Measurements from ENCODE around the gene C4A. TPM values are rescaled to one million over a fixed set of nuclear protein-coding genes. Genes with fewer than 3 reads are reported as not detected.
"Not testable (repeated sequence)": the region's sequence is repeated elsewhere in the genome, so short reads cannot be mapped to it uniquely, and the experiment has no call there.

C4A gene
- total RNA-seq, 1 donor from 2014 or later, result 26.2 TPM

DNA sequence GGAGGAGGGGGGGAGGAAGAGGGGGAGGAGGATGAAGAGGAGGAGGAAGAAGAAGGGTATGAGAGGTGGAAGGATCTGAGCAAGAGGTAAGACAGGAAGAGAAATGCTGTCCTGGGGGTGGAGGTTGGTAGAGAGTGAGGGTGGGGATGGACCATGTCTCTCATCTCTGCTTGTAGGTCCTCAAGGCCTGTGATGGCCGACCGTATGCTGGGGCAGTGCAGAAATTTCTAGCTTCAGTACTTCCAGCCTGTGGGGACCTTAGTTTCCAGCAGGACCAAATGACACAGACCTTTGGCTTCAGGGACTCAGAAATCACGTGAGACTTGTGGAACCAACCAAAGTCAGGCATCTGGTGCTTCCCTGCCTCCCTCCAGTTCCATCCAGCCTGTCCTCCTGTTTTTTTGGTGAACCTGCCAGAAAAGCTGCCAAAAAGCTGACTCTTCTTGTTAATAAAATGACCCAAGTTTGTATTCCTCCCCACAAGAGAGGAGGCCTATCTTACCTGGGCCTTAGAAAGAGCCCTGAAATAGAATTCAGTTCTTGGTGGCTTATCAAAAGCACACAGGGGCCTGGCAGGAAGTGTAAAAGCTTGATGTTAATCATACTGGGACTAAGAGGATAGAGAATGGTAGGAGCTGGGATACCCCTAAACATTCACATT is 2.5 kb upstream of the C4A start:
- no peak for DNase-seq (ENCODE audit: low spot score)

DNA sequence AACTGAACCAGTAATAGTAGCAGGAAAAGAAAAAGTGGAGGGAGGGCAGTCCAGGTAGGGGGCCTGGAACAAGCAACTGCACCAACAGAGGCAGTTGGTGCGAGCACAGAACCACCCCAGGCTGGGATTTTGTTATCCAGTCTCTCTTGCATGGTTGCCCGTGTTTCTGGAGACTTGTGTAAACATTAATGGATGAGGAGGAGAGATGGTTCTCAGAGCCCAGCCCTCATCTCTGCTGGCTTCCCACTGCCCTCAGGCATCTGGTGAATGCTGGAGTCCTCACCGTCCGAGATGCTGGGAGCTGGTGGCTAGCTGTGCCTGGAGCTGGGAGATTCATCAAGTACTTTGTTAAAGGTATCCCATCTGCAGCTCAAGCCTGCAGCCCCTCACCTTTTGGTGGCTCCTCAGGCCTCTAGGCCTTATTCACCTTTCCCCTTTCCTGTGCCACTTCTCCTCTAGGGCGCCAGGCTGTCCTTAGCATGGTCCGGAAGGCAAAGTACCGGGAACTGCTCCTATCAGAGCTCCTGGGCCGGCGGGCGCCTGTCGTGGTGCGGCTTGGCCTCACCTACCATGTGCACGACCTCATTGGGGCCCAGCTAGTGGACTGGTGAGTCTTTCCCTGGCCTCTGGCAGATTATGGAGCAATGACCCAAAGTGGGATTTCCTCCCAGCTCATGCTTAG is 1.5 kb upstream of the C4A start:
- not testable (repeated sequence) for DNase-seq (ENCODE audit: low spot score)

DNA sequence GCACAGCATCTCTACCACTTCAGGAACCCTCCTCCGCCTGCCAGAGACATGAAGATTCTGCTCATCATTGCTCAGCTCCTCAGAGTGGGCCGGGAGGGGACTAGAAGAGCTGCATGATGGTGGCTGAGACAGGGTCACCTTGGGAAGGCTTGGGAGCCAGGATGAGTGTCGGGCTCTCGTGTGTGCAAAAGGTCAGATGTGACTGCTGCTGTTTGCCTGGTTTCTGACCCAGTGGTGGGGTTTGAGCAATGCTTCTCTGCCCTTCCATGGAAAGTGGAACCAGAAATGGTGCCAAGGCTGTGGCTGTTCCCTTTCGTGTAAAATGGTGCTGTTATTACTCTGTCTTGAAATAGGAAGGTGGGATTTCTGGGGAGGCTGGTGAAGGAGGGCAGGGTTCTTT is 859 bp upstream of the C4A start:
- DNase-seq (ENCODE audit: low spot score), result not testable (repeated sequence)

GRCh38 chr6:31989363-31989762 is 7.5 kb downstream of the C4A start:
- not testable (repeated sequence) for DNase-seq (ENCODE audit: low spot score)

DNA sequence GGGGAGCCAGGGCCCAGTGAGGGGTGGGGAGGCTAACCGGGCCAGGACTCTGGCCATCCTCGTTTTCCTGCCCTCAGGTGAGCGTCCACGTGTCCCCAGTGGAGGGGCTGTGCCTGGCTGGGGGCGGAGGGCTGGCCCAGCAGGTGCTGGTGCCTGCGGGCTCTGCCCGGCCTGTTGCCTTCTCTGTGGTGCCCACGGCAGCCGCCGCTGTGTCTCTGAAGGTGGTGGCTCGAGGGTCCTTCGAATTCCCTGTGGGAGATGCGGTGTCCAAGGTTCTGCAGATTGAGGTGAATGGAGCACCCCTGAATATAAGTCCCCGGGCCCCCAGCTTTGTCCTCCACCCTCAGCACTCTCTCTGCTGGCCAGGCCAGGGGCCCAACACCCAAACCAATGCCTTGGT is 12.6 kb downstream of the C4A start:
- DNase-seq (ENCODE audit: low spot score), result not testable (repeated sequence)

DNA sequence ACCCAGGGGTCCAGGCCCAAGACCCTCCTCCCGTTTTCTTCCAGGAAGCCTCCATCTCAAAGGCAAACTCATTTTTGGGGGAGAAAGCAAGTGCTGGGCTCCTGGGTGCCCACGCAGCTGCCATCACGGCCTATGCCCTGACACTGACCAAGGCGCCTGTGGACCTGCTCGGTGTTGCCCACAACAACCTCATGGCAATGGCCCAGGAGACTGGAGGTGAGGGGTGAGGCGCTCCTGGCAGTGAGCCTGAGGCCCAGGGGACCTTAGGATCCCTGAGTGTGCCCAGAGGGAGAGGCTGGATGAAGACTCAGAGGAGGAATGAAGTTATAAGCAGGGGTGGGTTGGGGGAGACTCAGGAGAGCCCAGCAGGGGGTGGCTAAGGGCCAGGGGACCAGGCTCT is 14.5 kb downstream of the C4A start:
- DNase-seq (ENCODE audit: low spot score), result not testable (repeated sequence)

GRCh38 chr6:32002546-32003268 is 20.9 kb downstream of the C4A start:
- DNase-seq (ENCODE audit: low spot score), result not testable (repeated sequence)

- DNase-seq (ENCODE audit: low spot score), result not testable (repeated sequence)
Observed at GRCh38 chr6:32003301-32003700, 21.4 kb downstream of the C4A start.

DNA sequence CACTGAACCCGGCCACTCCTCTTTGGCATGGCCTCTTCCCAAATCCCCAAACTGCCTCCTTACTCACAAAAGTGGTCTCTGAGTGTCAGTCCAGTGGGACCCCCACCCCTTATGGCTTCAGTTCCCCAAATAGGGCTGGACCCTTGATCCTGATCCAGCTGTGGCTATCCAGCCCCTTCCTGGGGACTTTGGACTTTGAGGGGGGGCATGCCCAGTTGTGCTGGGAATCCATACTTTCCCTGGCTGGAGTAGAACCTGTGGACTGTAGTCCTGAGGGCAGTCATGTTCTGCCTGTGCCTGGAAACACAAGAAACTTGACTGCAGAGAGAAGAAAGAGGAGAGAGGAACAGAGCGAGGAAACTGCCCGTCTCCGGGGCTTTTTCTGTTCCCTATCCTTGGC is 22.5 kb downstream of the C4A start:
- not testable (repeated sequence) for DNase-seq (ENCODE audit: low spot score)

- DNase-seq (ENCODE audit: low spot score), result not testable (repeated sequence)
Observed at GRCh38 chr6:32004864-32005537, 23.1 kb downstream of the C4A start.

DNA sequence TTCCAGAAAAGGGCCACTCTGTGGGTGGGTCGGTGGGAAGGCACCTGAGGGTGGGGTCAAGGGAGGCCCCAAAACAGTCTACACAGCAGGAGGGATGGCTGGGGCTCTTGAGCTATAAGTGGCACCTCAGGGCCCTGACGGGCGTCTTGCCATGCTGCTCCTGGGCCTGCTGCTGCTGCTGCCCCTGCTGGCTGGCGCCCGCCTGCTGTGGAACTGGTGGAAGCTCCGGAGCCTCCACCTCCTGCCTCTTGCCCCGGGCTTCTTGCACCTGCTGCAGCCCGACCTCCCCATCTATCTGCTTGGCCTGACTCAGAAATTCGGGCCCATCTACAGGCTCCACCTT is 23.7 kb downstream of the C4A start:
- not testable (repeated sequence) for DNase-seq (ENCODE audit: low spot score)

- not testable (repeated sequence) for DNase-seq (ENCODE audit: low spot score)
Observed at GRCh38 chr6:32005991-32006529, 24.2 kb downstream of the C4A start.

DNA sequence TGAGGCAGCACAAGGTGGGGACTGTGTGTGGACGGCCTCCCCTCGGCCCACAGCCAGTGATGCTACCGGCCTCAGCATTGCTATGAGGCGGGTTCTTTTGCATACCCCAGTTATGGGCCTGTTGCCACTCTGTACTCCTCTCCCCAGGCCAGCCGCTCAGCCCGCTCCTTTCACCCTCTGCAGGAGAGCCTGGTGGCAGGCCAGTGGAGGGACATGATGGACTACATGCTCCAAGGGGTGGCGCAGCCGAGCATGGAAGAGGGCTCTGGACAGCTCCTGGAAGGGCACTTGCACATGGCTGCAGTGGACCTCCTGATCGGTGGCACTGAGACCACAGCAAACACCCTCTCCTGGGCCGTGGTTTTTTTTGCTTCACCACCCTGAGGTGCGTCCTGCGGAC is 25.2 kb downstream of the C4A start:
- DNase-seq (ENCODE audit: low spot score), result not testable (repeated sequence)

- DNase-seq (ENCODE audit: low spot score), result not testable (repeated sequence)
Observed at GRCh38 chr6:32008037-32008436, 26.2 kb downstream of the C4A start.

- peak; percentile 43 for DNase-seq (ENCODE audit: low spot score)
Observed at GRCh38 chr6:32008616-32009015, 26.8 kb downstream of the C4A start.

DNA sequence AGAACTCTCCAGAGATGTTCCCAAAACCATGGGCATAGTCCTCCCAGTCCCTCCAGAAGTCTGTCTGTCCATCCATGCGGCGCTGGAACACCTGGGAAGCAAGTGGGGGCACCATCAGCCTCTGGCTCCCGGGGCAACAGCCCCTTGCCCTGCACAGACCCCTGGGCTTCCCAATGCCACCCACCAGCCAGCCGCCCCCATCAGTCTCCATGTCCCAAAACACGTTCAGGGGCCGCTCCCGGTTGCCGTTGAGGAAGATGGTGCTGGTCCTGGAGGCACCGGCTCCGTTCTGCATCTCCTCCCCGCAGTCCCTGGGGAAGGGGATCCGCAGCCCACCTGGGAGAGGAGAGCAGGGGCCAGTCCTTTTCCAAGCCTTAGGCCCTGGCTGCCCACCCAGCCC is 27.7 kb downstream of the C4A start:
- DNase-seq (ENCODE audit: low spot score), result not testable (repeated sequence)

DNA sequence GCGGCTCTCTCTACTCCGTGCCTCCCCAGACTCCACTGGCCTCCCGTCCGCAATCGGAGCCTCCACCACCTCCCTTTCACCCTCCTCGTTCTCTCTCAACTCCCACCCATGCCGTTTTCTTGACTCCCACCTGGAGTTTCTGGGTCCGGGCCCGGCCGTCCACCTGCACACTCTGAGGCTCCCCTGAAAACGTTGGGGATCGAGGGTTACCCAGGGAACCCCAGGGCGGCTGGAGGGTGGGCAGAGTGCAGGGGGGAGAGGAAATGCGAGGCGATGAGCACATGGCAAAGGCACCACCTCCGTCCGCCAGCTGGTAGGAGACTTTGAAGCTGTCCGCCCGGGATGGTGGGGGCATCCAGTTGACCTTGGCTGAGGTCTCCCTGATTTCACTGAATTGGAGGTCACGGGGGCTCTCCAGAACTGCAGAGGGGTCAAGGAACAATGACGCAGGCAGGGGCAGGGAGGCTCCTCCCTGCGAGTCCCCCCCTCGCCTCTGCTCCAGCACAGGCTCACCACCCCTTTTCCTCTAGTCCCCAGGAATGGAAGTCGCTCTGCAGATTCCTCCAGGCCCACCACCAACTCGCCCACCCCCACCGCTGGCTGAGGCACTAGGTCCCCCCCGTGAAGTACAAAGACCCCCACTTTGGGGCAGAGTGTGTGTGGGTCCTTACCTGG is 29.1 kb downstream of the C4A start:
- DNase-seq (ENCODE audit: low spot score), result not testable (repeated sequence)

- not testable (repeated sequence) for DNase-seq (ENCODE audit: low spot score)
Observed at GRCh38 chr6:32012941-32013617, 31.2 kb downstream of the C4A start.

GRCh38 chr6:32013738-32014137 is 31.9 kb downstream of the C4A start:
- DNase-seq (ENCODE audit: low spot score), result not testable (repeated sequence)

- not testable (repeated sequence) for DNase-seq (ENCODE audit: low spot score)
Observed at GRCh38 chr6:32014547-32014946, 32.7 kb downstream of the C4A start, which contains the start of gene C4B. Gene C4B, plus strand, starts transcription at chr6:32014795. Its CDS starts 51 bp downstream, at chr6:32014846.

All from umbilical cord (tissue), 2 donors.